NCI-H345 treated with DMSO at 0.1 percent for 48 hours (cell line): ENCODE data around the gene ARHGEF25.
A peak's percentile ranks its signal among the peaks of the same experiment; 100 is the strongest.
"Not testable (repeated sequence)": the region's sequence is repeated elsewhere in the genome, so short reads cannot be mapped to it uniquely, and the experiment has no call there.

Experiments used
- DNase-seq: peaks from one replicate; lab custom pipeline; 2025; ENCODE audit not compliant: unreplicated experiment; lab: John Stamatoyannopoulos, UW

The ARHGEF25 gene

GRCh38 chr12:57584690-57585089, 26.5 kb upstream of the ARHGEF25 start:
- no peak for DNase-seq

GRCh38 chr12:57585156-57585555, 26.1 kb upstream of the ARHGEF25 start:
- no peak for DNase-seq

GRCh38 chr12:57586128-57586527, 25.1 kb upstream of the ARHGEF25 start:
- no peak for DNase-seq

- no peak for DNase-seq
These were observed 24.3 kb upstream of the ARHGEF25 start for GRCh38 chr12:57586832-57587429.

- not testable (repeated sequence) for DNase-seq
These were observed 22.2 kb upstream of the ARHGEF25 start for GRCh38 chr12:57588951-57589610.

- DNase-seq: no peak
These were observed 20.8 kb upstream of the ARHGEF25 start for GRCh38 chr12:57590479-57590863.

- DNase-seq: peak; percentile 72
These were observed 20.1 kb upstream of the ARHGEF25 start, which contains the start of gene PIP4K2C for GRCh38 chr12:57590864-57591781. Gene PIP4K2C, plus strand, starts transcription at chr12:57591192. Its CDS starts 98 bp downstream, at chr12:57591290.

- no peak for DNase-seq
These were observed 19.4 kb upstream of the ARHGEF25 start for GRCh38 chr12:57591782-57592325.

GRCh38 chr12:57592551-57593165, 18.6 kb upstream of the ARHGEF25 start:
- DNase-seq: no peak

GRCh38 chr12:57593187-57593586, 18.0 kb upstream of the ARHGEF25 start:
- DNase-seq: no peak

GRCh38 chr12:57600395-57600794, 10.8 kb upstream of the ARHGEF25 start:
- no peak for DNase-seq

GRCh38 chr12:57602544-57602943, 8.7 kb upstream of the ARHGEF25 start:
- no peak for DNase-seq

- DNase-seq: no peak
These were observed 7.9 kb upstream of the ARHGEF25 start for GRCh38 chr12:57603324-57603723.

GRCh38 chr12:57603815-57604453, 7.3 kb upstream of the ARHGEF25 start:
- DNase-seq: no peak

GRCh38 chr12:57604454-57604991, 6.7 kb upstream of the ARHGEF25 start, which contains the start of gene DTX3:
Gene DTX3, plus strand, starts transcription at chr12:57604824. Its CDS starts 1,694 bp downstream, at chr12:57606518.
- peak; percentile 64 for DNase-seq

GRCh38 chr12:57604992-57605810, 6.0 kb upstream of the ARHGEF25 start:
- no peak for DNase-seq

GRCh38 chr12:57605811-57606311, 5.4 kb upstream of the ARHGEF25 start:
- no peak for DNase-seq

- DNase-seq: no peak
These were observed 4.8 kb upstream of the ARHGEF25 start for GRCh38 chr12:57606399-57606798.

- DNase-seq: no peak
These were observed 4.4 kb upstream of the ARHGEF25 start for GRCh38 chr12:57606821-57607220.
